ENCODE results near the gene CNTN6. TPM values are rescaled to one million over a fixed set of nuclear protein-coding genes. Genes with fewer than 3 reads are reported as not detected.

Gene CNTN6
- polyA plus RNA-seq, 2 of the 4 experiments (the other 2 are of a cell fraction) = not detected

DNA sequence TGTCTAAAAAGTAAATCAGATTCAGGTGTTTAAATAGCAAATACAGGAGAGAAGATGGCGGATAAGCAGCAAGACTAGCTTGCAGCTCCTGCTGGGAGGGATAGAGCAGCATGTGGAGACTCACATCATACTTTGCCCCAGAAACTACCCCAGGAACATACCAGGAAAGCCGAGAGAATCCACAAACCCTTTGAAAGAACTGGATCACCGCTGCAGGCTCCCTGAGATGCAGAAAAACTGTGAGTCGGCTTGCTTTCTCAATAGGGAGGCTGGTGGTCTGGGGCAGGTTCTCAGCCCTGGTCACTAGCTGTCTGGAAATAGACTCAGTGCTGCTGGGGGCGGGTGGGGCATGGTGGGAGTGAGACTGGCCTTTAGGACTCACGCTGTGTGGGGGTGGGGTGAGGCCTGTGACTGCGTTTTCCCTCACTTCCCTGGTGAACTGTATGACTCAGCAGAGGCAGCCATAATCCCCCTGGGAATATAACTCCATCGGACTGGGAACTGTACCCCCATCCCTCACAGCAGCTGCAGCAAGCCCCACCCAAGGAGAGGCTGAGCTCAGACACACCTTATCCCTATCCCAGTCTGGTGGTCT lies 142.8 kb downstream of the CNTN6 start:
- ChIA-PET CTCF (no interaction called here), POLR2A (no interaction called here)
- FAIRE-seq (no peak), ATAC-seq (no peak), DNase-seq (ENCODE audit: low read depth in 1 of 2, low spot score in 1 of 2) (no peak)
- Histone ChIP-seq H3K27ac (no peak overlapping the region), H3K4me3 (no peak overlapping the region), H3K9me3 (no peaks in the 10 kb centered on the region), H3K4me2 (no peak overlapping the region), H3K4me1 (no peaks in the 10 kb centered on the region)
- TF ChIP-seq RNF2 (IDR thresholded peaks at IDR 0.05; ENCODE audit: borderline replicate concordance, low read depth) (no peak), EHMT2 (IDR thresholded peaks at IDR 0.05; ENCODE audit: low read depth) (no peak), RCOR1 (IDR thresholded peaks at IDR 0.05; ENCODE audit: low read depth, low read length) (no peak), EP300 (IDR thresholded peaks at IDR 0.05) (no peak), MYC (IDR thresholded peaks at IDR 0.05; ENCODE audit: borderline replicate concordance, low read length) (no peak), RAD21 (conservative IDR thresholded peaks at IDR 0.05 in 1 of 2, IDR thresholded peaks at IDR 0.05 in 1 of 2) (no peak), ZNF302 (CRISPR knock-in tag; IDR thresholded peaks at IDR 0.05) (no peak), MAZ (IDR thresholded peaks at IDR 0.05; ENCODE audit: borderline replicate concordance, low read depth, low read length) (no peak), SREBF2 (IDR thresholded peaks at IDR 0.05) (no peak)
- TF ChIP-seq, protein P1, sequence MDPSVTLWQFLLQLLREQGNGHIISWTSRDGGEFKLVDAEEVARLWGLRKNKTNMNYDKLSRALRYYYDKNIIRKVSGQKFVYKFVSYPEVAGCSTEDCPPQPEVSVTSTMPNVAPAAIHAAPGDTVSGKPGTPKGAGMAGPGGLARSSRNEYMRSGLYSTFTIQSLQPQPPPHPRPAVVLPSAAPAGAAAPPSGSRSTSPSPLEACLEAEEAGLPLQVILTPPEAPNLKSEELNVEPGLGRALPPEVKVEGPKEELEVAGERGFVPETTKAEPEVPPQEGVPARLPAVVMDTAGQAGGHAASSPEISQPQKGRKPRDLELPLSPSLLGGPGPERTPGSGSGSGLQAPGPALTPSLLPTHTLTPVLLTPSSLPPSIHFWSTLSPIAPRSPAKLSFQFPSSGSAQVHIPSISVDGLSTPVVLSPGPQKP (IDR thresholded peaks at IDR 0.05; ENCODE audit: low read depth, low read length) = no peak
- TF ChIP-seq, protein P2, sequence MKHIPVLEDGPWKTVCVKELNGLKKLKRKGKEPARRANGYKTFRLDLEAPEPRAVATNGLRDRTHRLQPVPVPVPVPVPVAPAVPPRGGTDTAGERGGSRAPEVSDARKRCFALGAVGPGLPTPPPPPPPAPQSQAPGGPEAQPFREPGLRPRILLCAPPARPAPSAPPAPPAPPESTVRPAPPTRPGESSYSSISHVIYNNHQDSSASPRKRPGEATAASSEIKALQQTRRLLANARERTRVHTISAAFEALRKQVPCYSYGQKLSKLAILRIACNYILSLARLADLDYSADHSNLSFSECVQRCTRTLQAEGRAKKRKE (CRISPR knock-in tag; IDR thresholded peaks at IDR 0.05; ENCODE audit: low read depth) = no peak
- 7% methylated on average over 6 of the region's 8 CpGs for WGBS (ENCODE audit: missing lambda C conversion rate)

DNA sequence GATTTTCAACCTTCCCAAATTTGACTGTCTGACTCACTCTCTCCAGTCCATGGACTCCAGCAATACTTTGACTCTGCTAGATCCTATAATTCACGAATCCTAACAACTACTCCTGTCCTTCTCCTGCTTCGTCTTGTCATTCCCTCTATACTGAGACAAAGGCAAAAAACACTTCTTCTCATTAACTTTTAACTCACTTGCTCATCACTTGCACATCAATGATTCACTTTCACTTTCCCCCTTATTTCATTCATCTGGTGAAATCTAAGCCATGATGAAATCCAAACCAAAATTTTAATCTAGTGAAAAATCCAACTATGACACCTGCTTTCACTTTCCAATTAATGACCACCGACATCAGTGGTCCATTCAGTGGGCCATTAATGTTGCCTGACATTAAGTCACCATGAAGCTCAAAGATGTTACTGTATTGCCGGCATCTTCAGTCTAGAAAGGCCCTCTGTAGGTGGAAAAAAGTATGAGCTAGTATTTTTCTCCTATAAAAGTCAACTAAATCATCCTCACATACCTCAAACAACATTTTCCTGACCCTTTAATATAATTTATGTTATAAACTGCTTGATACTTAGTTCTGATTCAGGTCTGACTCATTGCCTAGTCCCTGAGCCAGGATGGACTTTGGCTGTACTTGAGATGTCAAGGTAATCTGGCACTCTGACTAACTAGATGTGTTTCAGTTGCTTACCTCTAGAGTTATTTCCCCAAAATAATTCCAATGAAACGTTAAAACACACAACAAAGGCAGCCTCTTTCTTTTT lies 158.6 kb downstream of the CNTN6 start:
- Histone ChIP-seq H3K4me1 (no peaks in the 10 kb centered on the region), H3K9me3 (no peaks in the 10 kb centered on the region; the same call in 2 of the 3 replicates), H3K27ac (no peak overlapping the region), H3K4me3 (no peak overlapping the region), H3K4me2 (no peak overlapping the region)
- CTCF ChIA-PET = no interaction called here
- POLR2A ChIA-PET = no interaction called here
- no peak for TF ChIP-seq HOXA7 (CRISPR knock-in tag; IDR thresholded peaks at IDR 0.05)
- TF ChIP-seq SMC3 (IDR thresholded peaks at IDR 0.05) = no peak
- TF ChIP-seq RNF2 (IDR thresholded peaks at IDR 0.05; ENCODE audit: borderline replicate concordance, low read depth) = no peak
- TF ChIP-seq CHD2 (IDR thresholded peaks at IDR 0.05; ENCODE audit: low read length, partially characterized antibody) = no peak
- no peak for TF ChIP-seq HEYL (CRISPR knock-in tag; IDR thresholded peaks at IDR 0.05)
- no peak for TF ChIP-seq SREBF2 (IDR thresholded peaks at IDR 0.05)
- TF ChIP-seq NFE2L2 (conservative IDR thresholded peaks at IDR 0.05; ENCODE audit: low read length) = no peak
- TF ChIP-seq, protein P3, sequence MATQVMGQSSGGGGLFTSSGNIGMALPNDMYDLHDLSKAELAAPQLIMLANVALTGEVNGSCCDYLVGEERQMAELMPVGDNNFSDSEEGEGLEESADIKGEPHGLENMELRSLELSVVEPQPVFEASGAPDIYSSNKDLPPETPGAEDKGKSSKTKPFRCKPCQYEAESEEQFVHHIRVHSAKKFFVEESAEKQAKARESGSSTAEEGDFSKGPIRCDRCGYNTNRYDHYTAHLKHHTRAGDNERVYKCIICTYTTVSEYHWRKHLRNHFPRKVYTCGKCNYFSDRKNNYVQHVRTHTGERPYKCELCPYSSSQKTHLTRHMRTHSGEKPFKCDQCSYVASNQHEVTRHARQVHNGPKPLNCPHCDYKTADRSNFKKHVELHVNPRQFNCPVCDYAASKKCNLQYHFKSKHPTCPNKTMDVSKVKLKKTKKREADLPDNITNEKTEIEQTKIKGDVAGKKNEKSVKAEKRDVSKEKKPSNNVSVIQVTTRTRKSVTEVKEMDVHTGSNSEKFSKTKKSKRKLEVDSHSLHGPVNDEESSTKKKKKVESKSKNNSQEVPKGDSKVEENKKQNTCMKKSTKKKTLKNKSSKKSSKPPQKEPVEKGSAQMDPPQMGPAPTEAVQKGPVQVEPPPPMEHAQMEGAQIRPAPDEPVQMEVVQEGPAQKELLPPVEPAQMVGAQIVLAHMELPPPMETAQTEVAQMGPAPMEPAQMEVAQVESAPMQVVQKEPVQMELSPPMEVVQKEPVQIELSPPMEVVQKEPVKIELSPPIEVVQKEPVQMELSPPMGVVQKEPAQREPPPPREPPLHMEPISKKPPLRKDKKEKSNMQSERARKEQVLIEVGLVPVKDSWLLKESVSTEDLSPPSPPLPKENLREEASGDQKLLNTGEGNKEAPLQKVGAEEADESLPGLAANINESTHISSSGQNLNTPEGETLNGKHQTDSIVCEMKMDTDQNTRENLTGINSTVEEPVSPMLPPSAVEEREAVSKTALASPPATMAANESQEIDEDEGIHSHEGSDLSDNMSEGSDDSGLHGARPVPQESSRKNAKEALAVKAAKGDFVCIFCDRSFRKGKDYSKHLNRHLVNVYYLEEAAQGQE (IDR thresholded peaks at IDR 0.05) = no peak
- TF ChIP-seq RCOR1 (IDR thresholded peaks at IDR 0.05; ENCODE audit: low read depth, low read length) = no peak
- no peak for TF ChIP-seq EHF (CRISPR knock-in tag; IDR thresholded peaks at IDR 0.05)
- no peak for TF ChIP-seq GATA3 (IDR thresholded peaks at IDR 0.05; ENCODE audit: borderline replicate concordance)
- no peak for TF ChIP-seq JUNB (IDR thresholded peaks at IDR 0.05)
- TF ChIP-seq NPAS2 (CRISPR knock-in tag; IDR thresholded peaks at IDR 0.05; ENCODE audit: borderline replicate concordance) = no peak
- TF ChIP-seq, protein P4, sequence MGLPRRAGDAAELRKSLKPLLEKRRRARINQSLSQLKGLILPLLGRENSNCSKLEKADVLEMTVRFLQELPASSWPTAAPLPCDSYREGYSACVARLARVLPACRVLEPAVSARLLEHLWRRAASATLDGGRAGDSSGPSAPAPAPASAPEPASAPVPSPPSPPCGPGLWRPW (IDR thresholded peaks at IDR 0.05) = no peak
- TF ChIP-seq HOXB5 (CRISPR knock-in tag; IDR thresholded peaks at IDR 0.05) = no peak
- TF ChIP-seq JUN (IDR thresholded peaks at IDR 0.05) = no peak
- TF ChIP-seq FOXS1 (CRISPR knock-in tag; IDR thresholded peaks at IDR 0.05) = no peak
- TF ChIP-seq MAFK (IDR thresholded peaks at IDR 0.05; ENCODE audit: partially characterized antibody) = no peak
- TF ChIP-seq HDAC2 (IDR thresholded peaks at IDR 0.05) = no peak
- TF ChIP-seq TP53 (CRISPR knock-in tag; IDR thresholded peaks at IDR 0.05) = no peak
- DNase-seq (ENCODE audit: low read depth in 1 of 2, low spot score in 1 of 2) (no peak), FAIRE-seq (no peak), ATAC-seq (no peak)
- 2% methylated on average over 5 of the region's 5 CpGs for WGBS (ENCODE audit: missing lambda C conversion rate)
